Kidney tubule cell (primary cell): ENCODE results near the gene TPRKB.
"Not testable (repeated sequence)": the region's sequence is repeated elsewhere in the genome, so short reads cannot be mapped to it uniquely, and the experiment has no call there.

Source experiments
- DNase-seq: peaks from one replicate; pipeline ENCODE4 v3.0.0-alpha.2; 2018; ENCODE audit warnings: low spot score

The TPRKB gene

GRCh38 chr2:73736855-73737779 is at the start of gene TPRKB:
Gene TPRKB, minus strand, starts transcription at chr2:73737345. Its CDS starts 2,776 bp downstream, at chr2:73734569.
- peak; percentile 98 for DNase-seq

GRCh38 chr2:73783883-73784282 is 46.7 kb upstream of the TPRKB start, which contains the start of gene C2orf78:
Gene C2orf78, plus strand, starts transcription at chr2:73784183. Its CDS starts 127 bp downstream, at chr2:73784310.
- DNase-seq, result not testable (repeated sequence)

- peak; percentile 58 for DNase-seq
Observed at GRCh38 chr2:73783402-73783801, 46.3 kb upstream of the TPRKB start.

GRCh38 chr2:73780237-73780582 is 43.1 kb upstream of the TPRKB start:
- DNase-seq, result no peak

- DNase-seq, result peak; percentile 95
Observed at GRCh38 chr2:73779467-73780236, 42.5 kb upstream of the TPRKB start, which contains the start of gene DUSP11. Gene DUSP11, minus strand, starts transcription at chr2:73780103. Its CDS starts 129 bp downstream, at chr2:73779974.

GRCh38 chr2:73778867-73779466 is 41.8 kb upstream of the TPRKB start:
- DNase-seq, result not testable (repeated sequence)

- DNase-seq, result peak; percentile 27
Observed at GRCh38 chr2:73776869-73777519, 39.8 kb upstream of the TPRKB start.

- no peak for DNase-seq
Observed at GRCh38 chr2:73776381-73776780, 39.2 kb upstream of the TPRKB start.

GRCh38 chr2:73772819-73773218 is 35.7 kb upstream of the TPRKB start:
- no peak for DNase-seq

- DNase-seq, result no peak
Observed at GRCh38 chr2:73770725-73771124, 33.6 kb upstream of the TPRKB start.

GRCh38 chr2:73766994-73767393 is 29.8 kb upstream of the TPRKB start:
- no peak for DNase-seq

- no peak for DNase-seq
Observed at GRCh38 chr2:73766349-73766748, 29.2 kb upstream of the TPRKB start.

GRCh38 chr2:73764945-73765344 is 27.8 kb upstream of the TPRKB start:
- DNase-seq, result no peak

- DNase-seq, result peak; percentile 61
Observed at GRCh38 chr2:73762571-73762970, 25.4 kb upstream of the TPRKB start.

- DNase-seq, result no peak
Observed at GRCh38 chr2:73759904-73760303, 22.8 kb upstream of the TPRKB start.

- no peak for DNase-seq
Observed at GRCh38 chr2:73759285-73759764, 22.2 kb upstream of the TPRKB start.

GRCh38 chr2:73754332-73754731 is 17.2 kb upstream of the TPRKB start:
- not testable (repeated sequence) for DNase-seq

GRCh38 chr2:73749314-73749713 is 12.2 kb upstream of the TPRKB start:
- DNase-seq, result no peak

- no peak for DNase-seq
Observed at GRCh38 chr2:73746877-73747208, 9.7 kb upstream of the TPRKB start.

GRCh38 chr2:73746015-73746876 is 9.1 kb upstream of the TPRKB start:
- no peak for DNase-seq

GRCh38 chr2:73740767-73741166 is 3.6 kb upstream of the TPRKB start:
- no peak for DNase-seq
